ENCODE results near the gene CCL21.

DNA sequence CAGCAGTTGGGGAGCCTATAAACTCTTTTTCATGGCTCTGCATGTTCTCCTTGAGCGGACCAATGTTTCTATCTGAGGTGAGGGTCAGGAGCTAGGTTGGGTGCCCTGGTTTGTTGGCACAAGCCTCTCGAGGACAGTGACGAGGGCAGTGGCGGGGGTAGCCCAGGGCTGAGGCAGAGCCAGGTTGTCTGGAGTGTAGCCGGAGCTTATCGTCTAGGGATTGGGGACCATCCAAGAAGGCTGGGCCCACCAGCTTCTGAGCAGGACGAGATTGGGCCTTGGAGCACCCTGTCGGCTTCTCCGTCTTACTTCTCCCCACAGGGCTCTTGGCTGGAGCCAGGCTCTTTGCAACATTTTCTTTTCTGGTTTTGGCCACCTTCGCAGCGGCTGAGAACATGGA, 13.2 kb upstream of the CCL21 start:
- TF ChIP-seq GABPA (IDR thresholded peaks at IDR 0.05; ENCODE audit: borderline replicate concordance, insufficient read depth, low read length) (no peak), POLR2A (IDR thresholded peaks at IDR 0.05; ENCODE audit: control extremely low read depth in 1 of 2, low read depth in 2 of 2, low read length in 2 of 2) (no peak), ZNF274 (IDR thresholded peaks at IDR 0.05; ENCODE audit: borderline replicate concordance, extremely low read depth, low read length) (no peak), EZH2 (IDR thresholded peaks at IDR 0.05; ENCODE audit: low read depth, low read length, severe bottlenecking) (no peak), CHD2 (IDR thresholded peaks at IDR 0.05; ENCODE audit: low read length) (no peak), SRF (IDR thresholded peaks at IDR 0.05; ENCODE audit: low read depth, low read length) (no peak), CREB1 (IDR thresholded peaks at IDR 0.05) (no peak), BACH1 (IDR thresholded peaks at IDR 0.05; ENCODE audit: low read length) (no peak), TAF1 (IDR thresholded peaks at IDR 0.05; ENCODE audit: low read depth, low read length) (no peak), RFX5 (IDR thresholded peaks at IDR 0.05; ENCODE audit: borderline replicate concordance, low read depth, low read length) (no peak), EP300 (IDR thresholded peaks at IDR 0.05; ENCODE audit: borderline replicate concordance in 1 of 2, low read depth in 2 of 2, low read length in 2 of 2) (no peak)
- TF ChIP-seq, protein P1, sequence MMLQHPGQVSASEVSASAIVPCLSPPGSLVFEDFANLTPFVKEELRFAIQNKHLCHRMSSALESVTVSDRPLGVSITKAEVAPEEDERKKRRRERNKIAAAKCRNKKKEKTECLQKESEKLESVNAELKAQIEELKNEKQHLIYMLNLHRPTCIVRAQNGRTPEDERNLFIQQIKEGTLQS (IDR thresholded peaks at IDR 0.05; ENCODE audit: insufficient read depth, low read depth, low read length) = no peak

All from H1 (cell line).